NCI-H345 (cell line): ENCODE measurements around the gene LDLRAD4.
"Not testable (repeated sequence)": the region's sequence is repeated elsewhere in the genome, so short reads cannot be mapped to it uniquely, and the experiment has no call there.

Experiments used
- DNase-seq: peaks from one replicate; lab custom pipeline; 2025; lab: John Stamatoyannopoulos, UW

LDLRAD4 gene

GRCh38 chr18:13594551-13594950 lies 376.0 kb downstream of the LDLRAD4 start:
- no peak for DNase-seq

GRCh38 chr18:13597068-13597467 lies 378.5 kb downstream of the LDLRAD4 start:
- DNase-seq, result no peak

GRCh38 chr18:13598591-13598990 lies 380.0 kb downstream of the LDLRAD4 start:
- no peak for DNase-seq

- no peak for DNase-seq
Measured at GRCh38 chr18:13599031-13599430, 380.5 kb downstream of the LDLRAD4 start.

- DNase-seq, result no peak
Measured at GRCh38 chr18:13603304-13604019, 384.9 kb downstream of the LDLRAD4 start.

- DNase-seq, result no peak
Measured at GRCh38 chr18:13604786-13605185, 386.2 kb downstream of the LDLRAD4 start.

- no peak for DNase-seq
Measured at GRCh38 chr18:13605477-13605876, 386.9 kb downstream of the LDLRAD4 start.

GRCh38 chr18:13605901-13606300 lies 387.3 kb downstream of the LDLRAD4 start:
- no peak for DNase-seq

- no peak for DNase-seq
Measured at GRCh38 chr18:13606604-13607254, 388.2 kb downstream of the LDLRAD4 start.

GRCh38 chr18:13608024-13608562 lies 389.5 kb downstream of the LDLRAD4 start:
- DNase-seq, result not testable (repeated sequence)

- no peak for DNase-seq
Measured at GRCh38 chr18:13608791-13609532, 390.4 kb downstream of the LDLRAD4 start.

- no peak for DNase-seq
Measured at GRCh38 chr18:13610555-13611141, 392.1 kb downstream of the LDLRAD4 start.

- no peak for DNase-seq
Measured at GRCh38 chr18:13611142-13611600, 392.6 kb downstream of the LDLRAD4 start.

- no peak for DNase-seq
Measured at GRCh38 chr18:13611601-13612195, 393.1 kb downstream of the LDLRAD4 start.

GRCh38 chr18:13612196-13612997 lies 393.8 kb downstream of the LDLRAD4 start:
- DNase-seq, result no peak

- DNase-seq, result no peak
Measured at GRCh38 chr18:13613099-13613498, 394.5 kb downstream of the LDLRAD4 start.

GRCh38 chr18:13613591-13614501 lies 395.3 kb downstream of the LDLRAD4 start:
- DNase-seq, result no peak

GRCh38 chr18:13614641-13615288 lies 396.2 kb downstream of the LDLRAD4 start:
- no peak for DNase-seq

GRCh38 chr18:13615432-13615861 lies 396.9 kb downstream of the LDLRAD4 start:
- DNase-seq, result no peak
